GM23338 (cell line): ENCODE data around the gene CDH23.

ENCODE experiments used
- CREB1 ChIP-seq: fragments of 250-450 bp; sonication (Bioruptor Pico); IDR thresholded peaks from 2 replicates; pipeline ENCODE4 v1.5.0; 2020; ENCODE audit warnings: low read depth, mild to moderate bottlenecking, moderate library complexity
- CTCF ChIP-seq, 2 experiments: fragments of 200-600 bp in 1 of 2; sonication (generic) in 1 of 2; conservative IDR thresholded peaks; 2 replicates each; pipeline versions ENCODE4 v1.5.1 to v1.6.1; 2016 to 2017; ENCODE audit warnings: antibody characterized with exemption in 2 of 2, low read depth in 2 of 2, mild to moderate bottlenecking in 2 of 2, moderate library complexity in 1 of 2
- EZH2 ChIP-seq: fragments of 200-600 bp; sonication (generic); IDR thresholded peaks from one replicate; pipeline ENCODE4 v1.8.0; 2017; ENCODE audit warnings: antibody characterized with exemption, mild to moderate bottlenecking, low read depth; ENCODE audit not compliant: unreplicated experiment
- EZH2phosphoT487 ChIP-seq: fragments of 200-600 bp; sonication (generic); IDR thresholded peaks from one replicate; pipeline ENCODE4 v1.8.1; 2018; ENCODE audit warnings: antibody characterized with exemption; ENCODE audit not compliant: unreplicated experiment
- POLR2AphosphoS5 ChIP-seq: IDR thresholded peaks from 2 replicates; pipeline ENCODE4 v1.6.1; 2016; ENCODE audit warnings: antibody characterized with exemption, low read depth
- STAT1 ChIP-seq: IDR thresholded peaks from one replicate; pipeline ENCODE4 v1.6.1; 2016; ENCODE audit warnings: antibody characterized with exemption; ENCODE audit not compliant: unreplicated experiment
- ZNF331 ChIP-seq: fragments of 250-450 bp; sonication (Bioruptor Pico); IDR thresholded peaks from 2 replicates; pipeline ENCODE4 v1.5.0; 2020; ENCODE audit warnings: low read depth, mild to moderate bottlenecking, moderate library complexity
- TF ChIP-seq, protein P1 (sequence below): IDR thresholded peaks from one replicate; pipeline ENCODE4 v1.6.1; 2018; ENCODE audit warnings: antibody characterized with exemption; ENCODE audit not compliant: unreplicated experiment

- no peak for TF ChIP-seq CTCF (conservative IDR thresholded peaks at IDR 0.05; ENCODE audit: low read depth in 2 of 2)
- no peak for TF ChIP-seq EZH2
- TF ChIP-seq ZNF331, result no peak
- TF ChIP-seq, protein P1, sequence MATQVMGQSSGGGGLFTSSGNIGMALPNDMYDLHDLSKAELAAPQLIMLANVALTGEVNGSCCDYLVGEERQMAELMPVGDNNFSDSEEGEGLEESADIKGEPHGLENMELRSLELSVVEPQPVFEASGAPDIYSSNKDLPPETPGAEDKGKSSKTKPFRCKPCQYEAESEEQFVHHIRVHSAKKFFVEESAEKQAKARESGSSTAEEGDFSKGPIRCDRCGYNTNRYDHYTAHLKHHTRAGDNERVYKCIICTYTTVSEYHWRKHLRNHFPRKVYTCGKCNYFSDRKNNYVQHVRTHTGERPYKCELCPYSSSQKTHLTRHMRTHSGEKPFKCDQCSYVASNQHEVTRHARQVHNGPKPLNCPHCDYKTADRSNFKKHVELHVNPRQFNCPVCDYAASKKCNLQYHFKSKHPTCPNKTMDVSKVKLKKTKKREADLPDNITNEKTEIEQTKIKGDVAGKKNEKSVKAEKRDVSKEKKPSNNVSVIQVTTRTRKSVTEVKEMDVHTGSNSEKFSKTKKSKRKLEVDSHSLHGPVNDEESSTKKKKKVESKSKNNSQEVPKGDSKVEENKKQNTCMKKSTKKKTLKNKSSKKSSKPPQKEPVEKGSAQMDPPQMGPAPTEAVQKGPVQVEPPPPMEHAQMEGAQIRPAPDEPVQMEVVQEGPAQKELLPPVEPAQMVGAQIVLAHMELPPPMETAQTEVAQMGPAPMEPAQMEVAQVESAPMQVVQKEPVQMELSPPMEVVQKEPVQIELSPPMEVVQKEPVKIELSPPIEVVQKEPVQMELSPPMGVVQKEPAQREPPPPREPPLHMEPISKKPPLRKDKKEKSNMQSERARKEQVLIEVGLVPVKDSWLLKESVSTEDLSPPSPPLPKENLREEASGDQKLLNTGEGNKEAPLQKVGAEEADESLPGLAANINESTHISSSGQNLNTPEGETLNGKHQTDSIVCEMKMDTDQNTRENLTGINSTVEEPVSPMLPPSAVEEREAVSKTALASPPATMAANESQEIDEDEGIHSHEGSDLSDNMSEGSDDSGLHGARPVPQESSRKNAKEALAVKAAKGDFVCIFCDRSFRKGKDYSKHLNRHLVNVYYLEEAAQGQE, result no peak
- TF ChIP-seq POLR2AphosphoS5, result no peak
- TF ChIP-seq STAT1, result no peak
- TF ChIP-seq EZH2phosphoT487, result no peak
- TF ChIP-seq CREB1 (CRISPR knock-in tag), result no peak
These were observed 118.9 kb downstream of the CDH23 start for GRCh38 chr10:71515531-71516172.
